ENCODE measurements around the gene LARP4B. TPM values are rescaled to one million over a fixed set of nuclear protein-coding genes. Genes with fewer than 3 reads are reported as not detected.

The LARP4B gene
- polyA plus RNA-seq, 1 donor (not counting 4 experiments of a cell fraction or from before 2014, with no cell fraction given): 39.4 TPM

GRCh38 chr10:873020-873419 lies 58.5 kb downstream of the LARP4B start:
- DNase-seq (ENCODE audit: low read depth, low spot score) (no peak), FAIRE-seq (no peak)
- no peak for TF ChIP-seq EZH2 (IDR thresholded peaks at IDR 0.05; ENCODE audit: low read length)
- no peak for TF ChIP-seq CTCF (optimal IDR thresholded peaks at IDR 0.05 in 1 of 3, IDR thresholded peaks at IDR 0.05 in 1 of 3, conservative IDR thresholded peaks at IDR 0.05 in 1 of 3; ENCODE audit: extremely low read depth in 1 of 3, insufficient read depth in 2 of 3, low read length in 3 of 3)
- H3K79me2 ChIP-seq (ENCODE audit: control insufficient read depth, insufficient read depth, low read length): peaks cover 90% of the 10 kb centered on the region
- peaks cover 19 to 32% of the 10 kb centered on the region in 2 experiments for H3K36me3 ChIP-seq (ENCODE audit: control insufficient read depth in 2 of 2, extremely low read depth in 1 of 2, insufficient read depth in 2 of 2, low read length in 2 of 2)
- no peak overlapping the region for H3K4me3 ChIP-seq (ENCODE audit: control insufficient read depth in 2 of 3, extremely low read depth in 1 of 3, insufficient read depth in 2 of 3, low read depth in 1 of 3, low read length in 3 of 3)
- H3K9ac ChIP-seq (ENCODE audit: control insufficient read depth, extremely low read depth, insufficient read depth, low read length): no peak overlapping the region
- no peak overlapping the region for H2AFZ ChIP-seq (ENCODE audit: control insufficient read depth, low read length)
- H4K20me1 ChIP-seq (ENCODE audit: control insufficient read depth, extremely low read depth, insufficient read depth, low read length): peaks cover 3% of the 10 kb centered on the region
- no peak overlapping the region for H3K4me2 ChIP-seq (ENCODE audit: control insufficient read depth, extremely low read depth, insufficient read depth, low read depth, low read length)
- no peaks in the 10 kb centered on the region for H3K9me3 ChIP-seq (ENCODE audit: control insufficient read depth, low read depth, low read length)
- dilution Hi-C loops (cut with MboI; ENCODE audit: extremely low pct_ligation_motif_present, low sequenced_read_pairs): no loop called here
- no peaks in the 10 kb centered on the region for H3K9me1 ChIP-seq (ENCODE audit: control insufficient read depth, extremely low read depth, insufficient read depth, low read length)
- H3K27ac ChIP-seq (ENCODE audit: control insufficient read depth, insufficient read depth, low read length): no peak overlapping the region
- no peaks in the 10 kb centered on the region for H3K4me1 ChIP-seq (ENCODE audit: control insufficient read depth, extremely low read depth, insufficient read depth, low read length)
- H3K27me3 ChIP-seq (ENCODE audit: control insufficient read depth, extremely low read depth, insufficient read depth, low read length): no peaks in the 10 kb centered on the region

GRCh38 chr10:871951-872403 lies 59.5 kb downstream of the LARP4B start:
- Histone ChIP-seq H3K36me3 (ENCODE audit: control insufficient read depth in 2 of 2, extremely low read depth in 1 of 2, insufficient read depth in 2 of 2, low read length in 2 of 2) (peaks cover 17 to 27% of the 10 kb centered on the region in 2 experiments), H3K27me3 (ENCODE audit: control insufficient read depth, extremely low read depth, insufficient read depth, low read length) (no peaks in the 10 kb centered on the region), H3K79me2 (ENCODE audit: control insufficient read depth, insufficient read depth, low read length) (peaks cover 90% of the 10 kb centered on the region), H3K4me1 (ENCODE audit: control insufficient read depth, extremely low read depth, insufficient read depth, low read length) (no peaks in the 10 kb centered on the region), H2AFZ (ENCODE audit: control insufficient read depth, low read length) (no peak overlapping the region), H4K20me1 (ENCODE audit: control insufficient read depth, extremely low read depth, insufficient read depth, low read length) (peaks cover 3% of the 10 kb centered on the region), H3K27ac (ENCODE audit: control insufficient read depth, insufficient read depth, low read length) (no peak overlapping the region), H3K9ac (ENCODE audit: control insufficient read depth, extremely low read depth, insufficient read depth, low read length) (no peak overlapping the region), H3K4me2 (ENCODE audit: control insufficient read depth, extremely low read depth, insufficient read depth, low read depth, low read length) (no peak overlapping the region), H3K9me3 (ENCODE audit: control insufficient read depth, low read depth, low read length) (no peaks in the 10 kb centered on the region), H3K4me3 (ENCODE audit: control insufficient read depth in 2 of 3, extremely low read depth in 1 of 3, insufficient read depth in 2 of 3, low read depth in 1 of 3, low read length in 3 of 3) (no peak overlapping the region), H3K9me1 (ENCODE audit: control insufficient read depth, extremely low read depth, insufficient read depth, low read length) (no peaks in the 10 kb centered on the region)
- FAIRE-seq (no peak), DNase-seq (ENCODE audit: low read depth, low spot score) (no peak)
- dilution Hi-C loops (cut with MboI; ENCODE audit: extremely low pct_ligation_motif_present, low sequenced_read_pairs): no loop called here
- TF ChIP-seq CTCF (optimal IDR thresholded peaks at IDR 0.05 in 1 of 3, IDR thresholded peaks at IDR 0.05 in 1 of 3, conservative IDR thresholded peaks at IDR 0.05 in 1 of 3; ENCODE audit: extremely low read depth in 1 of 3, insufficient read depth in 2 of 3, low read length in 3 of 3): no peak
- no peak for TF ChIP-seq EZH2 (IDR thresholded peaks at IDR 0.05; ENCODE audit: low read length)
